ENCODE results near the gene SIGLEC7. TPM values are rescaled to one million over a fixed set of nuclear protein-coding genes. Genes with fewer than 3 reads are reported as not detected.

SIGLEC7 gene
- total RNA-seq, 4 donors from 2014 or later: 0.19 to 2.2 (median 0.92) TPM; not detected in 1

- no peak for DNase-seq (ENCODE audit: extremely low spot score)
- no peak overlapping the region for H3K27ac ChIP-seq (replicated peaks in 1 of 4)
- TF ChIP-seq POLR2A (IDR thresholded peaks at IDR 0.05; ENCODE audit: low read depth) (no peak), CTCF (IDR thresholded peaks at IDR 0.05) (no peak), EP300 (IDR thresholded peaks at IDR 0.05) (no peak), POLR2AphosphoS5 (IDR thresholded peaks at IDR 0.05) (no peak)
- H3K9me3 ChIP-seq: no peaks in the 10 kb centered on the region
- H3K27me3 ChIP-seq: peaks cover 0 to 27% (median 0%) of the 10 kb centered on the region in 4 donors
- 91% methylated on average over 9 of the region's 9 CpGs for WGBS
- no peaks in the 10 kb centered on the region for H3K36me3 ChIP-seq
- intact Hi-C loops (cut with DNase I): no loop called here
- H3K4me1 ChIP-seq: no peaks in the 10 kb centered on the region
- no peak overlapping the region for H3K4me3 ChIP-seq
Measured at GRCh38 chr19:51192689-51193088, 50.6 kb downstream of the SIGLEC7 start.

GRCh38 chr19:51194527-51195315, 52.6 kb downstream of the SIGLEC7 start:
- intact Hi-C loops (cut with DNase I): no loop called here
- Histone ChIP-seq H3K27ac (replicated peaks in 1 of 4) (no peak overlapping the region), H3K4me1 (no peaks in the 10 kb centered on the region), H3K9me3 (no peaks in the 10 kb centered on the region), H3K4me3 (no peak overlapping the region), H3K36me3 (no peaks in the 10 kb centered on the region), H3K27me3 (peaks cover 0 to 46% (median 0%) of the 10 kb centered on the region in 4 donors)
- no peak for DNase-seq (ENCODE audit: extremely low spot score)
- no peak for TF ChIP-seq EP300 (IDR thresholded peaks at IDR 0.05)
- TF ChIP-seq CTCF (IDR thresholded peaks at IDR 0.05): no peak
- no peak for TF ChIP-seq POLR2AphosphoS5 (IDR thresholded peaks at IDR 0.05)
- TF ChIP-seq POLR2A (IDR thresholded peaks at IDR 0.05; ENCODE audit: low read depth): no peak
- 59% methylated on average over 18 of the region's 21 CpGs for WGBS

- Histone ChIP-seq H3K27ac (replicated peaks in 1 of 4) (no peak overlapping the region), H3K27me3 (peaks cover 0 to 51% (median 0%) of the 10 kb centered on the region in 4 donors), H3K4me1 (no peaks in the 10 kb centered on the region), H3K9me3 (no peaks in the 10 kb centered on the region), H3K4me3 (no peak overlapping the region), H3K36me3 (no peaks in the 10 kb centered on the region)
- intact Hi-C loops (cut with DNase I): no loop called here
- TF ChIP-seq EP300 (IDR thresholded peaks at IDR 0.05) (no peak), CTCF (IDR thresholded peaks at IDR 0.05) (no peak), POLR2AphosphoS5 (IDR thresholded peaks at IDR 0.05) (no peak)
- no peak for DNase-seq (ENCODE audit: extremely low spot score)
- WGBS: 94% methylated on average over 9 of the region's 9 CpGs
Measured at GRCh38 chr19:51195316-51195586, 53.1 kb downstream of the SIGLEC7 start.

- Histone ChIP-seq H3K4me1 (no peaks in the 10 kb centered on the region), H3K27me3 (peaks cover 0 to 55% (median 0%) of the 10 kb centered on the region in 4 donors), H3K9me3 (no peaks in the 10 kb centered on the region), H3K27ac (replicated peaks in 1 of 4) (no peak overlapping the region), H3K36me3 (no peaks in the 10 kb centered on the region), H3K4me3 (no peak overlapping the region)
- TF ChIP-seq CTCF (IDR thresholded peaks at IDR 0.05): no peak
- TF ChIP-seq POLR2A (IDR thresholded peaks at IDR 0.05; ENCODE audit: low read depth): no peak
- TF ChIP-seq EP300 (IDR thresholded peaks at IDR 0.05): no peak
- no peak for TF ChIP-seq POLR2AphosphoS5 (IDR thresholded peaks at IDR 0.05)
- no peak for DNase-seq (ENCODE audit: extremely low spot score)
- 87% methylated on average over 6 of the region's 10 CpGs for WGBS
- intact Hi-C loops (cut with DNase I): no loop called here
Measured at GRCh38 chr19:51195616-51196015, 53.5 kb downstream of the SIGLEC7 start.

- WGBS: 72% methylated on average over 5 of the region's 5 CpGs
- H3K27me3 ChIP-seq: peaks cover 0 to 60% (median 0%) of the 10 kb centered on the region in 4 donors
Measured at GRCh38 chr19:51196181-51196580, 54.1 kb downstream of the SIGLEC7 start.

More at GRCh38 chr19:51196181-51196580, 54.1 kb downstream of the SIGLEC7 start:
- H3K4me1 ChIP-seq: no peaks in the 10 kb centered on the region
- DNase-seq (ENCODE audit: extremely low spot score): no peak
- no peak overlapping the region for H3K4me3 ChIP-seq
- no peak overlapping the region for H3K27ac ChIP-seq (replicated peaks in 1 of 4)
- H3K9me3 ChIP-seq: no peaks in the 10 kb centered on the region
- intact Hi-C loops (cut with DNase I): no loop called here
- TF ChIP-seq POLR2AphosphoS5 (IDR thresholded peaks at IDR 0.05): no peak
- TF ChIP-seq POLR2A (IDR thresholded peaks at IDR 0.05; ENCODE audit: low read depth): no peak
- no peak for TF ChIP-seq CTCF (IDR thresholded peaks at IDR 0.05)
- TF ChIP-seq EP300 (IDR thresholded peaks at IDR 0.05): no peak
- no peaks in the 10 kb centered on the region for H3K36me3 ChIP-seq

Data from esophagus muscularis mucosa (tissue), 4 donors.